Keratinocyte (primary cell): ENCODE results near the gene GRAMD4.

Experiments
- CTCF ChIP-seq, 3 experiments: IDR thresholded peaks in 1 of 3; conservative IDR thresholded peaks in 1 of 3; optimal IDR thresholded peaks in 1 of 3; 2 replicates in 2 of 3; 3 replicates in 1 of 3; pipeline versions ENCODE3 to v1.5.1; 2011; ENCODE audit warnings: low read length in 3 of 3, mild to moderate bottlenecking in 3 of 3, moderate library complexity in 2 of 3, control low read depth in 1 of 3, inconsistent platforms in 1 of 3; ENCODE audit not compliant: insufficient read depth in 2 of 3; ENCODE audit errors: extremely low read depth in 1 of 3
- EZH2 ChIP-seq: IDR thresholded peaks from one replicate; pipeline ENCODE4 v1.6.1; 2012; ENCODE audit warnings: inconsistent platforms, mild to moderate bottlenecking, low read length, moderate library complexity

- no peak for TF ChIP-seq CTCF (optimal IDR thresholded peaks at IDR 0.05 in 1 of 3, IDR thresholded peaks at IDR 0.05 in 1 of 3, conservative IDR thresholded peaks at IDR 0.05 in 1 of 3; ENCODE audit: extremely low read depth in 1 of 3, insufficient read depth in 2 of 3, low read length in 3 of 3)
- TF ChIP-seq EZH2, result no peak
Measured at GRCh38 chr22:46620588-46621242, 529 bp downstream of the GRAMD4 start.
